K562 (cell line): ENCODE data around the gene CSK. TPM values are rescaled to one million over a fixed set of nuclear protein-coding genes. Genes with fewer than 3 reads are reported as not detected.

Source experiments
- CBX8 ChIP-seq: fragments of 200-600 bp; sonication (generic); IDR thresholded peaks from 2 replicates; pipeline ENCODE4 v1.6.1; 2012; ENCODE audit warnings: borderline replicate concordance, mixed run types, low read depth, mild to moderate bottlenecking, moderate library complexity, mixed read lengths, low read length, control low read depth, inconsistent platforms; ENCODE audit not compliant: poor library complexity, severe bottlenecking; ENCODE audit errors: extremely low read depth
- ESRRB ChIP-seq: fragments of 250-450 bp; sonication (Bioruptor Pico); IDR thresholded peaks from 2 replicates; pipeline ENCODE4 v1.5.0; 2020; ENCODE audit warnings: mild to moderate bottlenecking, moderate library complexity, borderline replicate concordance
- GABPA ChIP-seq: fragments of 200-800 bp; sonication (Bioruptor generic); conservative IDR thresholded peaks from 2 replicates; pipeline ENCODE4 v1.6.1; 2016; ENCODE audit warnings: low read depth, missing genetic modification characterization, missing compliant biosample characterization
- HMGXB4 ChIP-seq: sonication (generic); formaldehyde crosslinking; IDR thresholded peaks from 2 replicates; pipeline ENCODE4 v1.8.1; 2023; ENCODE audit warnings: mild to moderate bottlenecking, missing genetic modification reagents
- POLR2G ChIP-seq: fragments of 200-400 bp; formaldehyde crosslinking; IDR thresholded peaks from 2 replicates; pipeline ENCODE4 v1.6.1; 2017; ENCODE audit warnings: low read depth, mild to moderate bottlenecking, antibody characterized with exemption, low read length, moderate library complexity
- RUNX1 ChIP-seq: sonication (generic); IDR thresholded peaks from 2 replicates; pipeline ENCODE4 v1.6.1; 2016; ENCODE audit warnings: antibody characterized with exemption, low read depth
- SMAD3 ChIP-seq: fragments of 450-650 bp; formaldehyde crosslinking; conservative IDR thresholded peaks from 2 replicates; pipeline ENCODE4 v1.4.0; 2020; ENCODE audit warnings: mild to moderate bottlenecking
- SPI1 ChIP-seq: IDR thresholded peaks from 2 replicates; pipeline ENCODE4 v1.6.1; 2011; ENCODE audit warnings: low read depth, low read length, control low read depth, borderline replicate concordance
- SRSF1 ChIP-seq: fragments of 200-400 bp; formaldehyde crosslinking; IDR thresholded peaks from 2 replicates; pipeline ENCODE4 v1.6.1; 2017; ENCODE audit warnings: mild to moderate bottlenecking, low read depth, low read length, moderate library complexity
- TRIM25 ChIP-seq: fragments of 450-650 bp; IDR thresholded peaks from 2 replicates; pipeline ENCODE4 v1.7.0; 2016; ENCODE audit warnings: borderline replicate concordance
- ZBTB7A ChIP-seq: IDR thresholded peaks from 2 replicates; pipeline ENCODE4 v1.6.1; 2011; ENCODE audit warnings: low read depth, mild to moderate bottlenecking, low read length, moderate library complexity, borderline replicate concordance; ENCODE audit not compliant: control insufficient read depth
- ZFX ChIP-seq: sonication (generic); formaldehyde crosslinking; IDR thresholded peaks from 2 replicates; pipeline ENCODE4 v1.8.0; 2022; ENCODE audit warnings: mild to moderate bottlenecking, missing genetic modification reagents, moderate library complexity
- ZNF77 ChIP-seq: fragments of 250-450 bp; sonication (Bioruptor Pico); IDR thresholded peaks from 2 replicates; pipeline ENCODE4 v1.5.0; 2020
- polyA plus RNA-seq, 8 experiments: library from polyadenylated mRNA; depleted of rRNA in 4 of 8; stranded (reverse) in 5 of 8; unstranded in 3 of 8; fragments of >200 nt; fragmentation: Nextera tagmentation in 2 of 8; fragmentation: Illumina TruSeq in 1 of 8; extraction: Ambion mirVana in 2 of 8; extraction: Trizol in 1 of 8; gene quantifications; 2 replicates each; pipeline versions ENCODE4 v1.2.1 to v1.2.3, GENCODE V29; 2011 to 2014; ENCODE audit warnings: inconsistent platforms in 1 of 8, missing spikeins in 1 of 8
- total RNA-seq, 7 experiments: library from RNA; depleted of rRNA in 6 of 7; stranded (reverse); fragments of >200 nt in 6 of 7; fragmentation: Illumina TruSeq in 2 of 7; extraction: Trizol in 2 of 7; gene quantifications; 2 replicates each; pipeline versions ENCODE4 v1.2.1 to v1.2.3, GENCODE V29; 2011 to 2021; ENCODE audit warnings: low replicate concordance in 1 of 7
- TF ChIP-seq, protein P1 (sequence below), 2 experiments: IDR thresholded peaks; 2 replicates each; pipeline ENCODE4 v1.6.1; 2012; ENCODE audit warnings: improper control_type of control experiment in 2 of 2, low read depth in 2 of 2, low read length in 2 of 2, borderline replicate concordance in 1 of 2
- TF ChIP-seq, protein P2 (sequence below), 3 experiments: fragments of 200-800 bp in 1 of 3; fragments of 250-450 bp in 1 of 3; fragments of 450-650 bp in 1 of 3; sonication (Bioruptor Pico) in 1 of 3; sonication (Bioruptor generic) in 1 of 3; formaldehyde crosslinking in 1 of 3; IDR thresholded peaks; 2 replicates each; pipeline versions ENCODE4 v1.6.1 to v1.8.0; 2016 to 2022; ENCODE audit warnings: mild to moderate bottlenecking in 2 of 3, missing genetic modification characterization in 2 of 3, missing compliant biosample characterization in 1 of 3, moderate library complexity in 1 of 3

CSK gene
- total and polyA plus RNA-seq, 9 of the 15 experiments (the other 6 are each of a cell fraction or from before 2014, with no cell fraction given), result 1.5 to 112 (median 22.5) TPM

DNA sequence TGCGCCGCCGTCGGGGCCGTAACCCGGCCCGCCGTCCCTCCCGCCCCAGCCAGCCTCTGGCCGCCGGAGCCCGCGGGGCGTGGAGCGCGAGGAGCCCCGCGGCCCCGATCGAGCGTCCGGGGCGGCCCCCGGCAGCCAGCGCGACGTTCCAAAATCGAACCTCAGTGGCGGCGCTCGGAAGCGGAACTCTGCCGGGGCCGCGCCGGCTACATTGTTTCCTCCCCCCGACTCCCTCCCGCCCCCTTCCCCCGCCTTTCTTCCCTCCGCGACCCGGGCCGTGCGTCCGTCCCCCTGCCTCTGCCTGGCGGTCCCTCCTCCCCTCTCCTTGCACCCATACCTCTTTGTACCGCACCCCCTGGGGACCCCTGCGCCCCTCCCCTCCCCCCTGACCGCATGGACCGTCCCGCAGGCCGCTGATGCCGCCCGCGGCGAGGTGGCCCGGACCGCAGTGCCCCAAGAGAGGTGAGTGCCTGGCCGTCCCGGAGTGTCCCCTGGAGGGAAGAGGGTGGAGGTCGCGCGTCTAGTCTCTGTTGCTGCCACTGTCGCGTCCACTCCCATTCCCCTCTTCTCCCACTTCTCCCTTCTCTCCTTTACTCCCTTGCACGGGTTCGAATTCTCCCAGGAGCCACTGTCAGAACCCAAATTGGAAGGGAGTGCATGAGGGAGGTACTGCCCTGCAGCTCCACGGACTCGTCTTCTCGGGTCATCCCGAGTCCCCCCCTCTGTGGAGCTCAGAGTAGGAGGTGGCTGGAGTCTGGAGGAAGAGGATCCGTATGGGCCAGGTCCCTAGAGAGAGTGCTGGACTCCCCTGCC, 585 bp downstream of the CSK start (continued):
- TF ChIP-seq, protein P1, sequence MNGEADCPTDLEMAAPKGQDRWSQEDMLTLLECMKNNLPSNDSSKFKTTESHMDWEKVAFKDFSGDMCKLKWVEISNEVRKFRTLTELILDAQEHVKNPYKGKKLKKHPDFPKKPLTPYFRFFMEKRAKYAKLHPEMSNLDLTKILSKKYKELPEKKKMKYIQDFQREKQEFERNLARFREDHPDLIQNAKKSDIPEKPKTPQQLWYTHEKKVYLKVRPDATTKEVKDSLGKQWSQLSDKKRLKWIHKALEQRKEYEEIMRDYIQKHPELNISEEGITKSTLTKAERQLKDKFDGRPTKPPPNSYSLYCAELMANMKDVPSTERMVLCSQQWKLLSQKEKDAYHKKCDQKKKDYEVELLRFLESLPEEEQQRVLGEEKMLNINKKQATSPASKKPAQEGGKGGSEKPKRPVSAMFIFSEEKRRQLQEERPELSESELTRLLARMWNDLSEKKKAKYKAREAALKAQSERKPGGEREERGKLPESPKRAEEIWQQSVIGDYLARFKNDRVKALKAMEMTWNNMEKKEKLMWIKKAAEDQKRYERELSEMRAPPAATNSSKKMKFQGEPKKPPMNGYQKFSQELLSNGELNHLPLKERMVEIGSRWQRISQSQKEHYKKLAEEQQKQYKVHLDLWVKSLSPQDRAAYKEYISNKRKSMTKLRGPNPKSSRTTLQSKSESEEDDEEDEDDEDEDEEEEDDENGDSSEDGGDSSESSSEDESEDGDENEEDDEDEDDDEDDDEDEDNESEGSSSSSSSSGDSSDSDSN (IDR thresholded peaks at IDR 0.05; ENCODE audit: borderline replicate concordance in 1 of 2, low read depth in 2 of 2, low read length in 2 of 2), result 0 out of 4 replicates have a peak, but pooled peaks of 1 of the 2 experiments have one; percentile 54
- TF ChIP-seq POLR2G (peak; percentile 52), SMAD3 (no peak), RUNX1 (no peak), ZNF77 (CRISPR knock-in tag) (no peak), GABPA (peak; percentile 59), CBX8 (no peak), ZFX (CRISPR knock-in tag) (0 out of 2 replicates have a peak, but pooled peaks have one; percentile 10), ESRRB (CRISPR knock-in tag) (no peak), SRSF1 (no peak), ZBTB7A (peak; percentile 9; the same call in 1 of the 2 replicates), TRIM25 (no peak), HMGXB4 (CRISPR knock-in tag) (0 out of 2 replicates have a peak, but pooled peaks have one; percentile 7), SPI1 (peak; percentile 24; the same call in 1 of the 2 replicates)
- TF ChIP-seq, protein P2, sequence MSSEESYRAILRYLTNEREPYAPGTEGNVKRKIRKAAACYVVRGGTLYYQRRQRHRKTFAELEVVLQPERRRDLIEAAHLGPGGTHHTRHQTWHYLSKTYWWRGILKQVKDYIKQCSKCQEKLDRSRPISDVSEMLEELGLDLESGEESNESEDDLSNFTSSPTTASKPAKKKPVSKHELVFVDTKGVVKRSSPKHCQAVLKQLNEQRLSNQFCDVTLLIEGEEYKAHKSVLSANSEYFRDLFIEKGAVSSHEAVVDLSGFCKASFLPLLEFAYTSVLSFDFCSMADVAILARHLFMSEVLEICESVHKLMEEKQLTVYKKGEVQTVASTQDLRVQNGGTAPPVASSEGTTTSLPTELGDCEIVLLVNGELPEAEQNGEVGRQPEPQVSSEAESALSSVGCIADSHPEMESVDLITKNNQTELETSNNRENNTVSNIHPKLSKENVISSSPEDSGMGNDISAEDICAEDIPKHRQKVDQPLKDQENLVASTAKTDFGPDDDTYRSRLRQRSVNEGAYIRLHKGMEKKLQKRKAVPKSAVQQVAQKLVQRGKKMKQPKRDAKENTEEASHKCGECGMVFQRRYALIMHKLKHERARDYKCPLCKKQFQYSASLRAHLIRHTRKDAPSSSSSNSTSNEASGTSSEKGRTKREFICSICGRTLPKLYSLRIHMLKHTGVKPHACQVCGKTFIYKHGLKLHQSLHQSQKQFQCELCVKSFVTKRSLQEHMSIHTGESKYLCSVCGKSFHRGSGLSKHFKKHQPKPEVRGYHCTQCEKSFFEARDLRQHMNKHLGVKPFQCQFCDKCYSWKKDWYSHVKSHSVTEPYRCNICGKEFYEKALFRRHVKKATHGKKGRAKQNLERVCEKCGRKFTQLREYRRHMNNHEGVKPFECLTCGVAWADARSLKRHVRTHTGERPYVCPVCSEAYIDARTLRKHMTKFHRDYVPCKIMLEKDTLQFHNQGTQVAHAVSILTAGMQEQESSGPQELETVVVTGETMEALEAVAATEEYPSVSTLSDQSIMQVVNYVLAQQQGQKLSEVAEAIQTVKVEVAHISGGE (CRISPR knock-in tag; IDR thresholded peaks at IDR 0.05), result peak in 1 of 3 experiments; percentile 63; a peak in 2 of 6 replicates
